PC-9 (cell line): Measurements from ENCODE around the gene METTL16. TPM values are rescaled to one million over a fixed set of nuclear protein-coding genes. Genes with fewer than 3 reads are reported as not detected.

Experiments
- BruUV-seq: library from RNA; stranded (reverse); fragments of 400-500 nt; replicated peaks from 2 replicates; lab custom pipeline; 2021; lab: Mats Ljungman, UMichigan
- CTCF ChIA-PET: fragments of 300-600 bp; sonication (Branson Sonifier 250); formaldehyde crosslinking; loops from one replicate; lab custom pipeline; 2022; ENCODE audit warnings: antibody characterized with exemption; lab: Charles Lee
- POLR2A ChIA-PET: fragments of 300-600 bp; sonication (Branson Sonifier 250); formaldehyde crosslinking; loops from one replicate; lab custom pipeline; 2022; ENCODE audit warnings: antibody characterized with exemption; ENCODE audit not compliant: unreplicated experiment; lab: Charles Lee
- DNase-seq, 2 experiments: peaks; one replicate each; pipeline versions ENCODE4 v3.0.0 to v3.0.0-alpha.2; 2015 to 2022; ENCODE audit warnings: mixed read lengths in 1 of 2
- H2AFZ ChIP-seq: fragments of 200-600 bp; sonication (generic); 2 replicates; pipeline ENCODE4 v1.8.1; 2017; ENCODE audit warnings: antibody characterized with exemption
- H3F3A ChIP-seq: fragments of 200-600 bp; sonication (generic); 2 replicates; pipeline ENCODE4 v1.8.1; 2017; ENCODE audit warnings: antibody characterized with exemption, mild to moderate bottlenecking, low read depth; ENCODE audit not compliant: insufficient read depth
- H3K27ac ChIP-seq: fragments of 200-600 bp; sonication (generic); 2 replicates; pipeline ENCODE4 v1.6.1; 2016; ENCODE audit warnings: mixed run types
- H3K27me3 ChIP-seq: fragments of 200-600 bp; sonication (generic); 2 replicates; pipeline ENCODE4 v1.6.1; 2016; ENCODE audit warnings: low read depth, mixed run types; ENCODE audit not compliant: insufficient read depth
- H3K36me3 ChIP-seq: fragments of 200-600 bp; sonication (generic); 2 replicates; pipeline ENCODE4 v1.6.1; 2016; ENCODE audit warnings: low read depth, mixed run types
- H3K4me1 ChIP-seq: fragments of 200-600 bp; sonication (generic); replicated peaks from 2 replicates; pipeline ENCODE4 v1.6.1; 2016; ENCODE audit warnings: mixed run types; ENCODE audit not compliant: insufficient read depth
- H3K4me2 ChIP-seq: fragments of 200-600 bp; sonication (generic); 2 replicates; pipeline ENCODE4 v1.6.1; 2017; ENCODE audit warnings: mixed run types
- H3K4me3 ChIP-seq: fragments of 200-600 bp; sonication (generic); 2 replicates; pipeline ENCODE4 v1.6.1; 2016; ENCODE audit warnings: mixed run types
- H3K79me2 ChIP-seq: fragments of 200-600 bp; sonication (generic); 2 replicates; pipeline ENCODE4 v1.6.1; 2017; ENCODE audit warnings: low read depth, mixed run types
- H3K9me2 ChIP-seq: fragments of 200-600 bp; sonication (generic); 2 replicates; pipeline ENCODE4 v1.8.1; 2017; ENCODE audit warnings: mild to moderate bottlenecking; ENCODE audit not compliant: insufficient read depth
- H3K9me3 ChIP-seq: fragments of 200-600 bp; sonication (generic); 2 replicates; pipeline ENCODE4 v1.8.1; 2016; ENCODE audit warnings: low read depth; ENCODE audit not compliant: insufficient read depth
- H4K20me1 ChIP-seq: fragments of 200-600 bp; sonication (generic); 2 replicates; pipeline ENCODE4 v1.8.1; 2017; ENCODE audit not compliant: insufficient read depth
- EZH2 ChIP-seq: fragments of 200-600 bp; sonication (generic); IDR thresholded peaks from 2 replicates; pipeline ENCODE4 v1.8.0; 2017; ENCODE audit warnings: antibody characterized with exemption, low read depth
- intact Hi-C: fragments of 100-400 bp; cut with micrococcal nuclease; formaldehyde crosslinking; loops from one replicate; pipeline ENCODE4 v1.10.0; 2022; ENCODE audit not compliant: unreplicated experiment
- total RNA-seq: library from RNA; stranded (reverse); gene quantifications from 2 replicates; pipeline ENCODE4 v1.2.3, GENCODE V29; 2021
- TF ChIP-seq, protein P1 (sequence below): fragments of 200-600 bp; sonication (generic); conservative IDR thresholded peaks from 2 replicates; pipeline ENCODE4 v1.6.1; 2017; ENCODE audit warnings: mixed run types, antibody characterized with exemption, mild to moderate bottlenecking, moderate library complexity

The METTL16 gene
- total RNA-seq, 1 experiment from 2014 or later, result 46.2 TPM

DNA sequence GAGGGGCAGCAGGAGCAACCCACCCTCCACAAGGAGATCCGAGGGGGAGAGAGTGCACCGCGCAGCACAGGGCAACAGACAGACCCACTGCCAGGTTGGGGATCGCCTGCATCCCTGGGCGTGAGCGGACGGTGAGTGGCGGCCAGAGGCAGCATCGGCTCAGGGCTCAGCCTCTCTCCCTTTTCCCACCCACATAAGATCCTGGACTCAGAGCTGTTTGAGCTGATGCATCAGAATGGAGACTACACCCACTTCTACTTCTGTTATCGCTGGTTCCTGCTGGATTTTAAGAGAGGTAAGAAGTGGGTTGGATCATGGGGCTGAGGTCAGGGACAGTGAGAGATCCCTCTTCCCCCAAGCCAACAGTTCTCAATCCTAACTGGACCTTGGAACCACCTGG lies 134.0 kb downstream of the METTL16 start:
- no peak overlapping the region for H3K27ac ChIP-seq
- DNase-seq, result no peak
- intact Hi-C loops, result no loop called here
- H3K9me2 ChIP-seq, result no peaks in the 10 kb centered on the region
- no peak overlapping the region for H3K4me2 ChIP-seq
- TF ChIP-seq EZH2, result no peak
- TF ChIP-seq, protein P1, sequence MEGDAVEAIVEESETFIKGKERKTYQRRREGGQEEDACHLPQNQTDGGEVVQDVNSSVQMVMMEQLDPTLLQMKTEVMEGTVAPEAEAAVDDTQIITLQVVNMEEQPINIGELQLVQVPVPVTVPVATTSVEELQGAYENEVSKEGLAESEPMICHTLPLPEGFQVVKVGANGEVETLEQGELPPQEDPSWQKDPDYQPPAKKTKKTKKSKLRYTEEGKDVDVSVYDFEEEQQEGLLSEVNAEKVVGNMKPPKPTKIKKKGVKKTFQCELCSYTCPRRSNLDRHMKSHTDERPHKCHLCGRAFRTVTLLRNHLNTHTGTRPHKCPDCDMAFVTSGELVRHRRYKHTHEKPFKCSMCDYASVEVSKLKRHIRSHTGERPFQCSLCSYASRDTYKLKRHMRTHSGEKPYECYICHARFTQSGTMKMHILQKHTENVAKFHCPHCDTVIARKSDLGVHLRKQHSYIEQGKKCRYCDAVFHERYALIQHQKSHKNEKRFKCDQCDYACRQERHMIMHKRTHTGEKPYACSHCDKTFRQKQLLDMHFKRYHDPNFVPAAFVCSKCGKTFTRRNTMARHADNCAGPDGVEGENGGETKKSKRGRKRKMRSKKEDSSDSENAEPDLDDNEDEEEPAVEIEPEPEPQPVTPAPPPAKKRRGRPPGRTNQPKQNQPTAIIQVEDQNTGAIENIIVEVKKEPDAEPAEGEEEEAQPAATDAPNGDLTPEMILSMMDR, result no peak
- H3K9me3 ChIP-seq, result no peaks in the 10 kb centered on the region
- no peaks in the 10 kb centered on the region for H3K27me3 ChIP-seq
- H3K36me3 ChIP-seq, result no peaks in the 10 kb centered on the region
- H2AFZ ChIP-seq, result no peak overlapping the region
- H3K79me2 ChIP-seq, result no peaks in the 10 kb centered on the region
- CTCF ChIA-PET, result interaction anchor here (0.6 kb wide), 1 partner anchor 30 kb away, joined by 9 read pairs; no protein-coding TSS in a partner anchor
- no TSS peak for BruUV-seq
- H4K20me1 ChIP-seq, result no peaks in the 10 kb centered on the region
- POLR2A ChIA-PET, result interaction anchor here (0.6 kb wide), 1 partner anchor 61 kb away, joined by 14 read pairs; no protein-coding TSS in a partner anchor
- no peaks in the 10 kb centered on the region for H3K4me1 ChIP-seq
- H3F3A ChIP-seq, result no peaks in the 10 kb centered on the region; the same call in 1 of the 2 replicates
- H3K4me3 ChIP-seq, result no peak overlapping the region

DNA sequence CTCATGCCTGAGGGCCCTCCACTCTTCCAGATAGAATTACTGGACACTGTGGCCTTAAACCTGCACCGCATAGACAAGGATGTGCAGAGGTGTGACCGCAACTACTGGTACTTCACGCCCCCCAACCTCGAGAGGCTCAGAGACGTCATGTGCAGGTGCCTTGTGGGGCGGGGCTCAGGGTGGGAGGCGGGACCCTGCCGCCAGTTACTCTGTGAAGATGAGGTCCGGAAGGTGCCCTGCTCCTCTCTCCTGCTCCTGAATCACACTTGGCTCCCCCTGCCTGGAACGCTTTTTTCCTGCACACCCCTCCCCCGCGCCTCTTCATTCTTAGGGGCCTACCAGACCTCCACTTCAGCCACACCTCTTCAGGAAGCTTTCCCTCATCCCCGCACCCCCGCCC lies 135.6 kb downstream of the METTL16 start:
- Histone ChIP-seq H3K79me2 (no peaks in the 10 kb centered on the region), H4K20me1 (no peaks in the 10 kb centered on the region), H2AFZ (no peak overlapping the region), H3K4me2 (no peak overlapping the region), H3K27me3 (no peaks in the 10 kb centered on the region), H3K4me3 (no peak overlapping the region), H3K36me3 (no peaks in the 10 kb centered on the region), H3K9me2 (no peaks in the 10 kb centered on the region), H3K27ac (no peak overlapping the region), H3K9me3 (no peaks in the 10 kb centered on the region), H3F3A (no peaks in the 10 kb centered on the region; the same call in 1 of the 2 replicates), H3K4me1 (no peaks in the 10 kb centered on the region)
- POLR2A ChIA-PET, result interaction anchor here (0.5 to 0.6 kb wide), 2 partner anchors 26 to 178 kb away, joined by 4 to 6 read pairs; no protein-coding TSS in a partner anchor
- no peak for TF ChIP-seq EZH2
- TF ChIP-seq, protein P1, result no peak
- BruUV-seq, result no TSS peak
- no peak for DNase-seq
- CTCF ChIA-PET, result no interaction called here
- intact Hi-C loops, result no loop called here

DNA sequence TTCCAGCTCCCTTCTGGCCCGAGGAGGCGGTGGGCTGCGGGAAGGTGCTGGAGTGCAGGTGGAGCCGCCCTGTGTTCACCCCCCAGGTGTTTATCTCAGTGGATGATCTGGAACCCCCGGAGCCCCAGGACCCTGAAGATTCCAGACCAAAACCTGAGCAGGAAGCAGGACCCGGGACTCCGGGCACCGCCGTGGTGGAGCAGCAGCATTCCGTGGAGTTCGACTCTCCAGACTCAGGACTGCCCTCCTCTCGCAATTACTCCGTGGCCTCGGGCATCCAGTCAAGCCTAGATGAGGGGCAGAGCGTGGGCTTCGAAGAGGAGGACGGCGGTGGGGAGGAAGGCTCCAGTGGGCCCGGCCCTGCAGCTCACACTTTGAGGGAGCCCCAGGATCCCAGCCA lies 136.3 kb downstream of the METTL16 start:
- H3F3A ChIP-seq, result no peaks in the 10 kb centered on the region; the same call in 1 of the 2 replicates
- H3K4me1 ChIP-seq, result no peaks in the 10 kb centered on the region
- no peaks in the 10 kb centered on the region for H3K79me2 ChIP-seq
- H3K4me3 ChIP-seq, result no peak overlapping the region
- TF ChIP-seq, protein P1, result no peak
- no peak for TF ChIP-seq EZH2
- intact Hi-C loops, result no loop called here
- H3K27me3 ChIP-seq, result no peaks in the 10 kb centered on the region
- ChIA-PET CTCF (no interaction called here), POLR2A (interaction anchor here (0.7 kb wide), 1 partner anchor 382 kb away, joined by 3 read pairs; no protein-coding TSS in a partner anchor)
- no peaks in the 10 kb centered on the region for H3K9me2 ChIP-seq
- DNase-seq, result no peak
- H3K9me3 ChIP-seq, result no peaks in the 10 kb centered on the region
- H4K20me1 ChIP-seq, result no peaks in the 10 kb centered on the region
- BruUV-seq, result no TSS peak
- H2AFZ ChIP-seq, result no peak overlapping the region
- no peaks in the 10 kb centered on the region for H3K36me3 ChIP-seq
- no peak overlapping the region for H3K27ac ChIP-seq
- H3K4me2 ChIP-seq, result no peak overlapping the region
